Activated T-cell treated with anti-CD3 and anti-CD28 coated beads, Interleukin-2, amount 50 U/mL, for 4 hours (primary cell): ENCODE measurements around the gene MRTO4. TPM values are rescaled to one million over a fixed set of nuclear protein-coding genes. Genes with fewer than 3 reads are reported as not detected.
"Not testable (repeated sequence)": the region's sequence is repeated elsewhere in the genome, so short reads cannot be mapped to it uniquely, and the experiment has no call there.

Experiments
- ATAC-seq, 2 donors: fragments of 200-7000 bp; cut with Tn5 transposase; one replicate each; pipeline ENCODE4 v1.10.0; 2021
- DNase-seq: peaks from one replicate; pipeline ENCODE4 v3.0.0-alpha.2; 2020
- H3K27me3 Mint-ChIP-seq: one replicate; pipeline ENCODE4 v1.8.0; 2021; ENCODE audit warnings: low read depth, mixed read lengths
- H3K36me3 Mint-ChIP-seq: one replicate; pipeline ENCODE4 v1.8.0; 2022; ENCODE audit warnings: mixed read lengths; ENCODE audit not compliant: insufficient read depth
- H3K4me1 Mint-ChIP-seq: one replicate; pipeline ENCODE4 v1.8.0; 2021; ENCODE audit warnings: low read depth, mixed read lengths
- H3K4me3 Mint-ChIP-seq: one replicate; pipeline ENCODE4 v1.8.0; 2021; ENCODE audit warnings: mild to moderate bottlenecking, moderate library complexity, mixed read lengths
- H3K9me3 Mint-ChIP-seq: one replicate; pipeline ENCODE4 v1.8.0; 2021; ENCODE audit warnings: mixed read lengths
- total RNA-seq, 3 donors: library from RNA; stranded (reverse); gene quantifications; one replicate each; pipeline ENCODE4 v1.2.1, GENCODE V29; 2021

Gene MRTO4
- total RNA-seq, 3 donors from 2014 or later: 199 to 231 (median 207) TPM

GRCh38 chr1:19272064-19272463 is 20.5 kb downstream of the MRTO4 start:
- Mint-ChIP-seq H3K36me3 (peaks cover 1% of the 10 kb centered on the region), H3K9me3 (peaks cover 5% of the 10 kb centered on the region), H3K4me3 (no peak overlapping the region), H3K27me3 (peaks cover 24% of the 10 kb centered on the region), H3K4me1 (peaks cover 4% of the 10 kb centered on the region)
- DNase-seq (no peak), ATAC-seq (no peak)

GRCh38 chr1:19273106-19273843 is 21.7 kb downstream of the MRTO4 start:
- DNase-seq (no peak), ATAC-seq (peak in 1 of 2 donors; percentile 21)
- H3K4me1 Mint-ChIP-seq: peaks cover 4% of the 10 kb centered on the region
- peaks cover 24% of the 10 kb centered on the region for H3K27me3 Mint-ChIP-seq
- no peak overlapping the region for H3K4me3 Mint-ChIP-seq
- peaks cover 1% of the 10 kb centered on the region for H3K36me3 Mint-ChIP-seq
- H3K9me3 Mint-ChIP-seq: peaks cover 5% of the 10 kb centered on the region

DNA sequence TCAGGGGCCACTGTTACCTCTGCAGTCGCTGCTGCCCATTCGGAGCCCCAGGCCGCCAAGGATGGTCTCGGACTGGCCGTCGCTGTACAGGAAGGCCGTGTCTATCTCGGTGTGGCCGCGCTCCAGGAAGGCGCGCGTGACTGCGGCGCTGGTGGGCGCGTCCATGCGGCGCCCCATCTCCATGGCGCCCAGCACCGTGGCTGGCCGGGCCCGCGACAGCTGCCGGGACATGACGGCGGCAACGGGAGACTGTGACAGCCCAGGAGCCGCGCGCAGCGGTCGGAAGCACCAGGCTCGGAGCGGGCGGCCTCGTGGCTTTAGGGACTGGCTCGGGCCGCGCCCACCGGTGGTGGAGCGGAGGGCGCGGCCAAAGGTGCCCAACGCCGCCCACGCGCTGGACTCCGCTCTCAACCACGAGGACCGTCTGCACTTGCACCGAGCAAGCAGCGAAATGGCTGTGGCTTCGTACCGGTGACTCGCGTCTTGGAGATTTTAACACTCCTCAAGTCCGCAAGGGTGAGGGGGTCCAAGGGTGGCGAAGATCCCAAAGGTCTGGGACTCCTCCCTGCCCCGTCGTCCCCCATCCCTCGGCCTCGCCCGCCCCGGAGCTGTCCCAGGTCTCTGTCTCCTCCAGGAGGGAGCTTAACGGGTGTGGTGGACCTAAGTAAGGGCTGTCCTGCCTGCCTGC is 22.4 kb downstream of the MRTO4 start:
- ATAC-seq: peak; percentile 60 to 70
- H3K4me3 Mint-ChIP-seq, DNase-seq, H3K4me1 Mint-ChIP-seq, H3K9me3 Mint-ChIP-seq, H3K36me3 Mint-ChIP-seq: not testable (repeated sequence)
- peaks cover 24% of the 10 kb centered on the region for H3K27me3 Mint-ChIP-seq

DNA sequence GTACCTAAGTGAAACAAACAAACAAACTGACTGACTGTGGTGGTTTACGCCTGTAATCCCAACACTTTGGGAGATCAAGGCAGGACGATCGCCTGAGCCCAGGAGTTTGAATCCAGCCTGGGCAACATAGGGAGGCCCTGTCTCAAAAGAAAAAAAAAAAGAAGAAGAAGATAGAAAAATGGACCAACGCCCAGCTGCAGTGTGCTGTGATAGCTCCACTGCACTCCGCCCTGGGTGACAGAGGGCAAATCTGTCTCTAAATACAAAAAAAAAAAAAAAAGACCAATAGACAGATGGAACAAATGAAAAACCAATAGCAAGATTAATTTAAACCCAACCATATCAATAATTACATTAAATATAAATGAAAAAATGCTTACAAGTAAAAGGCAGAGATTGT is 23.0 kb downstream of the MRTO4 start:
- ATAC-seq (no peak), DNase-seq (no peak)
- peaks cover 1% of the 10 kb centered on the region for H3K36me3 Mint-ChIP-seq
- H3K4me1 Mint-ChIP-seq: peaks cover 4% of the 10 kb centered on the region
- H3K27me3 Mint-ChIP-seq: peaks cover 24% of the 10 kb centered on the region
- peaks cover 5% of the 10 kb centered on the region for H3K9me3 Mint-ChIP-seq
- no peak overlapping the region for H3K4me3 Mint-ChIP-seq

DNA sequence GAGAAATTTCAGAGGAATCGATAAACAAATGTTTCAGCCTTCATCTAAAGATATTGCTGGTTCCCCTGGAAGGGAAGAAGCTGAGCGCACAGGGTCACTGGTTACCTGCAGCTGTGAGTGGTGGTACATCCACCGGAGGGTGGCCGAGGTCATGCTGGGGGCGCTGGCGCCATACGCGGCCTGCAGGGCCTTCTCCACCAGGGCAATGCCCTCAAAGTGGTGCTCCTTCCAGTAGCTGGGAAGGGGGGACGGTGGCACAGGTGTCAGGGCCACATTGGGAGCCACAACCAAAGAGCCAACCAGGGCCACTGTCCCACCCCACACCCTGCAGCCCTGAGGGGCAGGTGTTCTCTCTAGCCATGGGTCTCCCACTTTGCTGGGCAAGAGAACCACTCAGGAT is 32.3 kb downstream of the MRTO4 start:
- ATAC-seq (no peak), DNase-seq (no peak)
- H3K4me3 Mint-ChIP-seq: no peak overlapping the region
- peaks cover 3% of the 10 kb centered on the region for H3K4me1 Mint-ChIP-seq
- H3K9me3 Mint-ChIP-seq: no peaks in the 10 kb centered on the region
- H3K36me3 Mint-ChIP-seq: no peaks in the 10 kb centered on the region
- peaks cover 5% of the 10 kb centered on the region for H3K27me3 Mint-ChIP-seq

GRCh38 chr1:19284881-19285280 is 33.3 kb downstream of the MRTO4 start:
- H3K36me3 Mint-ChIP-seq: peaks cover 2% of the 10 kb centered on the region
- no peak overlapping the region for H3K4me3 Mint-ChIP-seq
- no peaks in the 10 kb centered on the region for H3K9me3 Mint-ChIP-seq
- H3K4me1 Mint-ChIP-seq: peaks cover 8% of the 10 kb centered on the region
- no peak for ATAC-seq
- DNase-seq: no peak
- peaks cover 10% of the 10 kb centered on the region for H3K27me3 Mint-ChIP-seq

GRCh38 chr1:19285366-19285765 is 33.8 kb downstream of the MRTO4 start:
- not testable (repeated sequence) for H3K4me1 Mint-ChIP-seq, H3K27me3 Mint-ChIP-seq, DNase-seq, ATAC-seq, H3K36me3 Mint-ChIP-seq, H3K4me3 Mint-ChIP-seq, H3K9me3 Mint-ChIP-seq

DNA sequence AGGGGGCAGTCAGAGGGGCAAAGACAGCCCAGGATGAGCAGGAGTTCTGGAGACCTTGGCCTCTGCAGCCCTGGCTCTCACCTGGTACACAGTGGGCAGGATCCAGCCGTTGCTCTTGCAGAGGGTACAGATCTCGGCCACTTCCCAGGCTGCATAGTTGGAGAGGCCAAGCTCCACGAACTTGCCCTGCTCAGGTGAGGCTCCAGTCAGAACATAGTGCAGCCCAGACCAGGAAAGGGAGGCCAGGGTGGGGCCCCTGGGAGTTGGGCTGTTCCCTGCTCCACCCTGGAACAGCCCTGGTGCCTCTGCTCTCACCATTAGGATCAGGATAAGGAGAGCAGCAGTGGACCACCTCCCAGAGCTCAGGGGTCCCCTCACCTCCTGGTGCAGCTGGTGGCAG is 34.2 kb downstream of the MRTO4 start:
- not testable (repeated sequence) for H3K9me3 Mint-ChIP-seq, H3K27me3 Mint-ChIP-seq, H3K4me3 Mint-ChIP-seq, H3K4me1 Mint-ChIP-seq, DNase-seq, H3K36me3 Mint-ChIP-seq, ATAC-seq

DNA sequence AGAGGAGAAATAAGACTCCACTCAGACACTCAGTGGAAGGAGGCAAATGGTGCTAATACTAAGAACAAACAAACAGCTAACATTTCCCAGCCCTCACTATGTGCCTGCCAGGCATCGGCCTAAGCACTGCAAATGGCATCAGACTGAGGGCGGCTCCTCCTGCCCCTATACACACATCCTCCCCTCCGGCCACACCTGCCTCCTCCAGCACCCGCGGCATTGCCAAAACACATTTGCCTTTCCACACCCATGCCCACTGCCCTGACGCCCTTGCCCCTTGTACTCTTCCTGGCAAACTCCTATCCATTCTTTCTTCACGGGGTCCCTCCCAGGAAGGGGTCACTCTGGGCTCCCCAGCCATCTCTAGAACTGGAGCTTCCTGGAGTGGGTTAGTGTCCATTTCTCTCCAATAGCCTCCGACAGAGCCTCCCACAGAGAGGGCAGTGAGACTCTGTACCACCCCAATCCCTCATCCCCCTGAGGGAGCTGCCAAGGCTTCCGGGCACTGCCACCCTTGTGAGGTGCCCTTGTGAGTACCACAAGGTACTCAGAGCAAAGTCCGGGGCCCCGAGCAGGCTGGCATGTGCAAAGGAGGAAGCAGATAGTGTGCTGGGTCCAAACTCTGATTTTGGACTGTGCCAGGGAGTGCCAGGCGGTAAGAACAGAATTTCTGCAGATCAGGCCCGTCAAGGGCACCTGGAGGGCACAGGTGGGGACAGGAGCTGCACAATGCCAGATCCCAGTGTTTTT is 36.0 kb downstream of the MRTO4 start:
- Mint-ChIP-seq H3K4me3 (peak overlapping the region; percentile 69), H3K9me3 (no peaks in the 10 kb centered on the region), H3K4me1 (peaks cover 8% of the 10 kb centered on the region), H3K36me3 (peaks cover 2% of the 10 kb centered on the region), H3K27me3 (peaks cover 10% of the 10 kb centered on the region)
- DNase-seq: no peak
- no peak for ATAC-seq

GRCh38 chr1:19288324-19289241 is 37.0 kb downstream of the MRTO4 start, which contains the start of gene AKR7A3:
Gene AKR7A3 (minus strand): TSS chr1:19288770. CDS start chr1:19288709, 61 bp downstream.
- ATAC-seq (peak; percentile 94 to 98), DNase-seq (peak; percentile 44)
- not testable (repeated sequence) for H3K4me1 Mint-ChIP-seq, H3K27me3 Mint-ChIP-seq, H3K36me3 Mint-ChIP-seq, H3K9me3 Mint-ChIP-seq
- peak within 1 kb of the TSS; percentile 69 for H3K4me3 Mint-ChIP-seq

DNA sequence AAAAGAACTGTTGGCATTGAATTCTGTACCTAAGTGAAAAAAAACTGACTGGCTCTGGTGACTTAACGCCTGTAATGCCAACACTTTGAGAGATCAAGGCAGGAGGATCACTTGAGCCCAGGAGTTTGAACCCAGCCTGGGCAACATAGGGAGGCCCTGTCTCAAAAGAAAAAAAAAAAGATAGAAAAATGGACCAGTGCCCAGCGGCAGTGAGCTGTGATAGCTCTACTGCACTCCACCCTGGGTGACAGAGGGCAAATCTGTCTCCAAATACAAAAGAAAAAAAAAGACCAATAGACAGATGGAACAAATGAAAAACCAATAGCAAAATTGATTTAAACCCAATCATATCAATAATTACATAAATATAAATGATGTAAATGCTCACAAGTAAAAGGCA is 37.6 kb downstream of the MRTO4 start:
- peak overlapping the region; percentile 65 for H3K4me3 Mint-ChIP-seq
- H3K9me3 Mint-ChIP-seq: peaks cover 2% of the 10 kb centered on the region
- H3K4me1 Mint-ChIP-seq: peaks cover 8% of the 10 kb centered on the region
- DNase-seq: no peak
- H3K27me3 Mint-ChIP-seq: peaks cover 10% of the 10 kb centered on the region
- no peak for ATAC-seq
- H3K36me3 Mint-ChIP-seq: peaks cover 3% of the 10 kb centered on the region

DNA sequence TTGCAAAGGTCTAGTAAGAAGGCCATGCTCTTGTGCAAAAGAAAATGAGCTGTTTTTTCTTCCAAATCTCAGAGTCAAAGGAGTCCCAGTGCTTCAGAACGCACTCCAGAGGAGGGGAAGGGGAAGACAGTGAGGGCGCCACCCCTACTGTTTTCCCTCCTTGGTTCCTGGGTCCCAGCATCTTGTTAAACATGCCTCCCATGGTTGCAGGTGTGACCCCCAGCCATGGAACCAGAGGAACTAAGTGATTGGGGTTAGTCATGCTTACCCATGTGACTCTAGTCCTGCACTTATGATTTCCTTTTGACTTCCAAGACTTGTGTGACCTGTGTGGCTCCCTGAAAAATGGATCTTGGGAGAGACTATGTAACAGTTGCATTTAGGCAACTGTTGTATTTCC is 43.0 kb downstream of the MRTO4 start:
- ATAC-seq (no peak), DNase-seq (no peak)
- Mint-ChIP-seq H3K27me3 (no peaks in the 10 kb centered on the region), H3K36me3 (peaks cover 8% of the 10 kb centered on the region), H3K9me3 (peaks cover 17% of the 10 kb centered on the region), H3K4me1 (no peaks in the 10 kb centered on the region), H3K4me3 (no peak overlapping the region)

GRCh38 chr1:19300211-19300610 is 48.6 kb downstream of the MRTO4 start:
- H3K9me3 Mint-ChIP-seq: peaks cover 8% of the 10 kb centered on the region
- H3K4me1 Mint-ChIP-seq: no peaks in the 10 kb centered on the region
- H3K27me3 Mint-ChIP-seq: no peaks in the 10 kb centered on the region
- no peak for ATAC-seq
- peaks cover 22% of the 10 kb centered on the region for H3K36me3 Mint-ChIP-seq
- no peak overlapping the region for H3K4me3 Mint-ChIP-seq
- DNase-seq: no peak

DNA sequence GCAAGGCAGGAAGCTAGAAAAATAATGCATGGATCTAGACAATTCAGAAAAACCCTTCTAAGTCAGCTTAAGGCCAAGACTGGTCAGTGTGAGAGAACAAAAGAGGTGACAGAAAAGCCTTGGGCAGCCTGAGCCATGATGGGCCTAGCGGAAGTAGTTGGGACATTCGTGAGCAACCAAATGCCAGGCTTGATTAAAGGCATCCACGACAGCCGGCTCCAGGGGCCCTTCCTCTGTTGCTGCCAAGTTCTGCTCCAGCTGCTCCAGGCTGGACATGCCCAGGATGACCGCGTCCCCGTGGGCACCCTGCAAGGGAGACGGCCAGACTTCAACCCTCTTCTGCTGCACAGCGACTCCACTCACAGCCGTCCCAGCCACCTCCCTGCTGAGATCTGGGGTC is 52.5 kb downstream of the MRTO4 start:
- H3K4me3 Mint-ChIP-seq, H3K4me1 Mint-ChIP-seq, DNase-seq, H3K9me3 Mint-ChIP-seq, H3K27me3 Mint-ChIP-seq, ATAC-seq: not testable (repeated sequence)
- H3K36me3 Mint-ChIP-seq: peaks cover 35% of the 10 kb centered on the region
